MM.1S (cell line): ENCODE measurements around the gene FYCO1.

ENCODE experiments used
- EZH2 ChIP-seq: fragments of 300-600 bp; sonication (generic); optimal IDR thresholded peaks from 2 replicates; pipeline ENCODE3; 2017; ENCODE audit warnings: low read depth, mild to moderate bottlenecking, antibody characterized with exemption, low read length, mixed read lengths
- EZH2phosphoT487 ChIP-seq: fragments of 300-600 bp; sonication (generic); IDR thresholded peaks from 2 replicates; pipeline ENCODE4 v1.6.1; 2018; ENCODE audit warnings: antibody characterized with exemption, low read length
- TF ChIP-seq, protein P1 (sequence below): fragments of 300-600 bp; sonication (generic); IDR thresholded peaks from 2 replicates; pipeline ENCODE4 v1.5.1; 2016; ENCODE audit warnings: antibody characterized with exemption, low read length, mixed read lengths

DNA sequence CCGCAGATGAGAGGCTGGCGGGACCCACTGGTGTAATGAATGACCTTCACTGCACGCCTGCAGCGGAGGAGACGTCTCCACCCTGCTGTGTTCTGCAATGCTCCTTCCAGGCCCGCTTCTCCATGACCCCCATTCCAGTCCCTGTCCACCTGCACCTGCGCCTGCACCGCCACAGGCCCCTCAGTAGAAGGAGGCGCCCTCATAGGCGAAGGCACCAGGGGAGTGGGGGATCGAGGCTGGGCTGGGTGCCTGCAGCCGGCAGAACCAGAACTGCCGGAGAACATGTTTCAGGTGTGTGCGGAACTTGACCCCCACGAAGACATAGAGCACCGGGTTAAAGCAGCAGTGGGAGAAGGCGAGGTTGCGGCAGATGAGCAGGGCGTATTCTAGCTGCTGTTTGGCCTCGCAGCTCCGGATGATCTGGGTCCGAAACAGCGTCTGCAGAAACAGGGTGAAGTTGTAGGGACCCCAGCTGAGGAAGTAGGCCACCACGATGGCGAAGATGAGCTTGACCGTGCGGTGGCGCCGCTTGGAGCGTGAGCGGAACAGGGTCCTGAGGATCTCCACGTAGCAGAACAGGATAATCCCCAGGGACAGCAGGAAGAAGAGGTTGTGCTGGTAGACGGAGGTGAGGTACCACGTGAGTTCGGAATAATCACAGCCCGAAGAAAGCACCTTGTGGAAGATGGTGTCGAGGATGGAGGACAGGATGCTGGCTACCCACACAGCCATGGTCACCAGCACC, 25.3 kb upstream of the FYCO1 start:
- TF ChIP-seq, protein P1, sequence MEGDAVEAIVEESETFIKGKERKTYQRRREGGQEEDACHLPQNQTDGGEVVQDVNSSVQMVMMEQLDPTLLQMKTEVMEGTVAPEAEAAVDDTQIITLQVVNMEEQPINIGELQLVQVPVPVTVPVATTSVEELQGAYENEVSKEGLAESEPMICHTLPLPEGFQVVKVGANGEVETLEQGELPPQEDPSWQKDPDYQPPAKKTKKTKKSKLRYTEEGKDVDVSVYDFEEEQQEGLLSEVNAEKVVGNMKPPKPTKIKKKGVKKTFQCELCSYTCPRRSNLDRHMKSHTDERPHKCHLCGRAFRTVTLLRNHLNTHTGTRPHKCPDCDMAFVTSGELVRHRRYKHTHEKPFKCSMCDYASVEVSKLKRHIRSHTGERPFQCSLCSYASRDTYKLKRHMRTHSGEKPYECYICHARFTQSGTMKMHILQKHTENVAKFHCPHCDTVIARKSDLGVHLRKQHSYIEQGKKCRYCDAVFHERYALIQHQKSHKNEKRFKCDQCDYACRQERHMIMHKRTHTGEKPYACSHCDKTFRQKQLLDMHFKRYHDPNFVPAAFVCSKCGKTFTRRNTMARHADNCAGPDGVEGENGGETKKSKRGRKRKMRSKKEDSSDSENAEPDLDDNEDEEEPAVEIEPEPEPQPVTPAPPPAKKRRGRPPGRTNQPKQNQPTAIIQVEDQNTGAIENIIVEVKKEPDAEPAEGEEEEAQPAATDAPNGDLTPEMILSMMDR: no peak
- no peak for TF ChIP-seq EZH2
- no peak for TF ChIP-seq EZH2phosphoT487
